Breast epithelium (tissue), 3 donors: ENCODE data around the gene CALM1.

Experiments used
- POLR2A ChIP-seq: fragments of 450-650 bp; IDR thresholded peaks from one replicate; pipeline ENCODE4 v1.6.1; 2016; ENCODE audit warnings: antibody characterized with exemption, mild to moderate bottlenecking, moderate library complexity
- POLR2AphosphoS5 ChIP-seq, 3 donors: sonication (generic); formaldehyde crosslinking; IDR thresholded peaks; one replicate each; pipeline ENCODE4 v1.6.1; 2017; ENCODE audit warnings: antibody characterized with exemption in 3 of 3
- TF ChIP-seq, protein P1 (sequence below), 3 donors: fragments of 450-650 bp; IDR thresholded peaks; one replicate each; pipeline ENCODE4 v1.5.1; 2016 to 2017; ENCODE audit warnings: antibody characterized with exemption in 3 of 3, mild to moderate bottlenecking in 3 of 3, moderate library complexity in 3 of 3

DNA sequence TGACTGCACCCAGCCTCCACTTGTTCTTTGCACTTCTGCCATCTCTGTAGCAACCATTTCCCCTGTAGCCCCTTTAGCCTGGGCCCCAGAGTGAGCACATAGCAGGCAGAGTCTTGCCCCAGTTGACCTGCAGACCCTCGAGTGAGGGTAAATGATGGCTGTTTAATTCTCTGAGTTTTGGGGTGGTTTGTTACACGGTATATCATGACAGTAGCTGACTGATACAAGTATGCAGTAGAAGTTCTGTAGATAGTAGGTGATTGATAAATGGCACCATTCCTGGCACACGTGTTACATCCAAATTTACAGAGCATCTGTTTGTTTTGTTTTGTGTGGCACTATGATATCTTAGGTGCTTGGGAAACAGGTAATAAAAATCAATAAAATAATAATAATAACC is 32.4 kb downstream of the CALM1 start:
- TF ChIP-seq, protein P1, sequence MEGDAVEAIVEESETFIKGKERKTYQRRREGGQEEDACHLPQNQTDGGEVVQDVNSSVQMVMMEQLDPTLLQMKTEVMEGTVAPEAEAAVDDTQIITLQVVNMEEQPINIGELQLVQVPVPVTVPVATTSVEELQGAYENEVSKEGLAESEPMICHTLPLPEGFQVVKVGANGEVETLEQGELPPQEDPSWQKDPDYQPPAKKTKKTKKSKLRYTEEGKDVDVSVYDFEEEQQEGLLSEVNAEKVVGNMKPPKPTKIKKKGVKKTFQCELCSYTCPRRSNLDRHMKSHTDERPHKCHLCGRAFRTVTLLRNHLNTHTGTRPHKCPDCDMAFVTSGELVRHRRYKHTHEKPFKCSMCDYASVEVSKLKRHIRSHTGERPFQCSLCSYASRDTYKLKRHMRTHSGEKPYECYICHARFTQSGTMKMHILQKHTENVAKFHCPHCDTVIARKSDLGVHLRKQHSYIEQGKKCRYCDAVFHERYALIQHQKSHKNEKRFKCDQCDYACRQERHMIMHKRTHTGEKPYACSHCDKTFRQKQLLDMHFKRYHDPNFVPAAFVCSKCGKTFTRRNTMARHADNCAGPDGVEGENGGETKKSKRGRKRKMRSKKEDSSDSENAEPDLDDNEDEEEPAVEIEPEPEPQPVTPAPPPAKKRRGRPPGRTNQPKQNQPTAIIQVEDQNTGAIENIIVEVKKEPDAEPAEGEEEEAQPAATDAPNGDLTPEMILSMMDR (IDR thresholded peaks at IDR 0.05), result no peak
- TF ChIP-seq POLR2A (no peak), POLR2AphosphoS5 (IDR thresholded peaks at IDR 0.05) (no peak)
